CD14-positive monocyte (primary cell): ENCODE measurements around the gene ARHGEF40. TPM values are rescaled to one million over a fixed set of nuclear protein-coding genes. Genes with fewer than 3 reads are reported as not detected.

ENCODE experiments used
- DNase-seq, 3 donors: peaks; one replicate each; pipeline ENCODE4 v3.0.0-alpha.2; 2011 to 2022
- H2AFZ ChIP-seq: 2 replicates; pipeline ENCODE4 v1.6.0; 2012; ENCODE audit warnings: mild to moderate bottlenecking, low read depth, low read length, inconsistent platforms; ENCODE audit not compliant: insufficient read depth, poor library complexity, severe bottlenecking
- H3K27ac ChIP-seq, 2 donors: 1 replicate in 1 of 2; 2 replicates in 1 of 2; pipeline ENCODE4 v1.5.1; 2012 to 2013; ENCODE audit warnings: low read length in 2 of 2, control low read depth in 1 of 2, inconsistent platforms in 1 of 2, low read depth in 1 of 2, mild to moderate bottlenecking in 1 of 2
- H3K27me3 ChIP-seq, 2 donors: one replicate each; pipeline versions ENCODE4 v1.6.0 to v1.6.1; 2011 to 2013; ENCODE audit warnings: low read length in 2 of 2; ENCODE audit not compliant: control insufficient read depth in 2 of 2, insufficient read depth in 2 of 2
- H3K36me3 ChIP-seq, 2 donors: replicated peaks in 1 of 2; 1 replicate in 1 of 2; 2 replicates in 1 of 2; pipeline versions ENCODE4 v1.5.1 to v1.6.1; 2012 to 2013; ENCODE audit warnings: low read length in 2 of 2, control low read depth in 1 of 2, inconsistent platforms in 1 of 2, mild to moderate bottlenecking in 1 of 2; ENCODE audit not compliant: insufficient read depth in 2 of 2, control insufficient read depth in 1 of 2
- H3K4me1 ChIP-seq, 2 donors: 1 replicate in 1 of 2; 2 replicates in 1 of 2; pipeline versions ENCODE4 v1.5.1 to v1.6.1; 2012 to 2013; ENCODE audit warnings: low read length in 2 of 2, control low read depth in 1 of 2, inconsistent platforms in 1 of 2, mild to moderate bottlenecking in 1 of 2, moderate library complexity in 1 of 2; ENCODE audit not compliant: insufficient read depth in 2 of 2, control insufficient read depth in 1 of 2
- H3K4me2 ChIP-seq: replicated peaks from 2 replicates; pipeline ENCODE3; 2012; ENCODE audit warnings: low read length, moderate library complexity, mild to moderate bottlenecking; ENCODE audit not compliant: poor library complexity, severe bottlenecking; ENCODE audit errors: extremely low read depth
- H3K4me3 ChIP-seq, 3 experiments: fragments of 200-600 bp in 1 of 3; sonication (generic) in 1 of 3; replicated peaks in 1 of 3; 1 replicate in 2 of 3; 2 replicates in 1 of 3; pipeline ENCODE4 v1.5.1; 2011 to 2013; ENCODE audit warnings: low read length in 3 of 3, mild to moderate bottlenecking in 3 of 3, control low read depth in 2 of 3, low read depth in 2 of 3, inconsistent platforms in 1 of 3, moderate library complexity in 1 of 3
- H3K79me2 ChIP-seq: 2 replicates; pipeline ENCODE4 v1.6.0; 2012; ENCODE audit warnings: mild to moderate bottlenecking, control low read depth, inconsistent platforms, low read length, moderate library complexity; ENCODE audit not compliant: insufficient read depth
- H3K9ac ChIP-seq: 2 replicates; pipeline ENCODE4 v1.6.0; 2017; ENCODE audit warnings: low read length, mild to moderate bottlenecking; ENCODE audit not compliant: insufficient read depth, poor library complexity, severe bottlenecking
- H3K9me3 ChIP-seq, 2 donors: replicated peaks in 1 of 2; 1 replicate in 1 of 2; 2 replicates in 1 of 2; pipeline versions ENCODE4 v1.5.1 to v1.6.1; 2012 to 2013; ENCODE audit warnings: low read length in 2 of 2, control low read depth in 1 of 2; ENCODE audit not compliant: control insufficient read depth in 1 of 2, insufficient read depth in 1 of 2
- H4K20me1 ChIP-seq: 2 replicates; pipeline ENCODE4 v1.6.0; 2012; ENCODE audit warnings: mild to moderate bottlenecking, low read length, control low read depth, moderate library complexity; ENCODE audit not compliant: insufficient read depth
- H3K27ac Mint-ChIP-seq, 7 donors: one replicate each; pipeline ENCODE4 v1.8.0; 2020; ENCODE audit warnings: mild to moderate bottlenecking in 7 of 7, mixed read lengths in 7 of 7, moderate library complexity in 6 of 7, inconsistent platforms in 2 of 7
- H3K27me3 Mint-ChIP-seq, 3 donors: one replicate each; pipeline ENCODE4 v1.8.0; 2021 to 2022; ENCODE audit warnings: low read depth in 3 of 3, mild to moderate bottlenecking in 3 of 3, mixed read lengths in 3 of 3, moderate library complexity in 3 of 3, inconsistent platforms in 1 of 3
- H3K36me3 Mint-ChIP-seq, 2 donors: one replicate each; pipeline ENCODE4 v1.8.0; 2020; ENCODE audit warnings: mixed read lengths in 2 of 2, inconsistent platforms in 1 of 2, mild to moderate bottlenecking in 1 of 2
- H3K4me1 Mint-ChIP-seq: one replicate; pipeline ENCODE4 v1.8.0; 2020; ENCODE audit warnings: mild to moderate bottlenecking, mixed read lengths
- H3K4me3 Mint-ChIP-seq, 2 donors: one replicate each; pipeline ENCODE4 v1.8.0; 2020; ENCODE audit warnings: mild to moderate bottlenecking in 2 of 2, mixed read lengths in 2 of 2, moderate library complexity in 1 of 2
- H3K9me3 Mint-ChIP-seq, 7 donors: one replicate each; pipeline ENCODE4 v1.8.0; 2020 to 2022; ENCODE audit warnings: mixed read lengths in 7 of 7, mild to moderate bottlenecking in 6 of 7, moderate library complexity in 6 of 7, inconsistent platforms in 2 of 7
- WGBS: methylation state at CpG from one replicate; pipeline ENCODE4 v1.1.5; 2013; ENCODE audit warnings: missing lambda C conversion rate; ENCODE audit not compliant: insufficient coverage; 5-methylcytosine and 5-hydroxymethylcytosine counted together
- intact Hi-C, 2 donors: fragments of 100-400 bp; cut with micrococcal nuclease; formaldehyde crosslinking; loops; one replicate each; pipeline versions ENCODE4 v1.15.0 to v1.15.1; 2023
- polyA plus RNA-seq, 3 donors: library from polyadenylated mRNA; depleted of rRNA in 1 of 3; unstranded in 2 of 3; stranded (reverse) in 1 of 3; fragments of 300-500 nt in 2 of 3; fragments of >200 nt in 1 of 3; fragmentation: Illumina TruSeq in 2 of 3; gene quantifications; 1 replicate in 2 of 3; 2 replicates in 1 of 3; pipeline ENCODE4 v1.2.3, GENCODE V29; 2012 to 2021
- small RNA-seq: library from RNA; depleted of rRNA; stranded (forward); fragments of <200 nt; gene quantifications from one replicate; pipeline ENCODE3, GENCODE V24; 2012; ENCODE audit warnings: low read depth; ENCODE audit not compliant: insufficient read length
- TF ChIP-seq, protein P1 (sequence below): fragments of 200-600 bp; IDR thresholded peaks from one replicate; pipeline ENCODE4 v1.8.0; 2022; ENCODE audit warnings: antibody characterized with exemption, mild to moderate bottlenecking

Gene ARHGEF40
- polyA plus RNA-seq, 3 donors: 12.1 to 114 (median 15.3) TPM

DNA sequence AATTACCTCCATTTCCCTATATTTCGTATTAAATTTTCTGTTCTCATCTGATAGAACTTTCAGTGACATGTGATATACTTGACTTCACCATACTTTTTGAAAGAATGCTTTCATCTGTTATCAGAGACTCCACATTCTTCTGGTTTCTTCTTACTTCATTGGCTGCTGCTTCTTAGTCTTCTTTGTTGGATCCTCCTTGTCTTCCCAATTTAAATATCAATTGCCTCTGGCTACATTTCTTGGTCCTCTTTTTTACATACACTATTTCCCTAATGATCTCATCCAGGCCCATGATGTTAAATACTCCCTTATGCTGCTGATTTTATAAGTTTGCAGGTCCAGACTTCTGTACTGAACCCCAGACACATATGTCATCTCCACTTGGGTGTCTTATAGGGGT lies 63.8 kb downstream of the ARHGEF40 start:
- no peaks in the 10 kb centered on the region for H3K36me3 Mint-ChIP-seq
- Histone ChIP-seq H3K27ac (no peak overlapping the region), H3K9ac (no peak overlapping the region), H3K4me2 (no peak overlapping the region), H3K4me3 (no peak overlapping the region), H3K27me3 (no peaks in the 10 kb centered on the region), H2AFZ (no peak overlapping the region), H4K20me1 (no peaks in the 10 kb centered on the region), H3K79me2 (no peaks in the 10 kb centered on the region), H3K4me1 (no peaks in the 10 kb centered on the region), H3K9me3 (no peaks in the 10 kb centered on the region), H3K36me3 (no peaks in the 10 kb centered on the region)
- no peak overlapping the region for H3K4me3 Mint-ChIP-seq
- H3K4me1 Mint-ChIP-seq: peaks cover 3% of the 10 kb centered on the region
- TF ChIP-seq, protein P1, sequence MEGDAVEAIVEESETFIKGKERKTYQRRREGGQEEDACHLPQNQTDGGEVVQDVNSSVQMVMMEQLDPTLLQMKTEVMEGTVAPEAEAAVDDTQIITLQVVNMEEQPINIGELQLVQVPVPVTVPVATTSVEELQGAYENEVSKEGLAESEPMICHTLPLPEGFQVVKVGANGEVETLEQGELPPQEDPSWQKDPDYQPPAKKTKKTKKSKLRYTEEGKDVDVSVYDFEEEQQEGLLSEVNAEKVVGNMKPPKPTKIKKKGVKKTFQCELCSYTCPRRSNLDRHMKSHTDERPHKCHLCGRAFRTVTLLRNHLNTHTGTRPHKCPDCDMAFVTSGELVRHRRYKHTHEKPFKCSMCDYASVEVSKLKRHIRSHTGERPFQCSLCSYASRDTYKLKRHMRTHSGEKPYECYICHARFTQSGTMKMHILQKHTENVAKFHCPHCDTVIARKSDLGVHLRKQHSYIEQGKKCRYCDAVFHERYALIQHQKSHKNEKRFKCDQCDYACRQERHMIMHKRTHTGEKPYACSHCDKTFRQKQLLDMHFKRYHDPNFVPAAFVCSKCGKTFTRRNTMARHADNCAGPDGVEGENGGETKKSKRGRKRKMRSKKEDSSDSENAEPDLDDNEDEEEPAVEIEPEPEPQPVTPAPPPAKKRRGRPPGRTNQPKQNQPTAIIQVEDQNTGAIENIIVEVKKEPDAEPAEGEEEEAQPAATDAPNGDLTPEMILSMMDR: no peak
- no CpG with 5 or more reads among the region's 1 CpG for WGBS
- H3K9me3 Mint-ChIP-seq: peaks cover 0 to 11% (median 2%) of the 10 kb centered on the region in 7 donors
- intact Hi-C loops: no loop called here
- peaks cover 1 to 7% (median 3%) of the 10 kb centered on the region in 3 donors for H3K27me3 Mint-ChIP-seq
- H3K27ac Mint-ChIP-seq: no peak overlapping the region
- no peak for DNase-seq

DNA sequence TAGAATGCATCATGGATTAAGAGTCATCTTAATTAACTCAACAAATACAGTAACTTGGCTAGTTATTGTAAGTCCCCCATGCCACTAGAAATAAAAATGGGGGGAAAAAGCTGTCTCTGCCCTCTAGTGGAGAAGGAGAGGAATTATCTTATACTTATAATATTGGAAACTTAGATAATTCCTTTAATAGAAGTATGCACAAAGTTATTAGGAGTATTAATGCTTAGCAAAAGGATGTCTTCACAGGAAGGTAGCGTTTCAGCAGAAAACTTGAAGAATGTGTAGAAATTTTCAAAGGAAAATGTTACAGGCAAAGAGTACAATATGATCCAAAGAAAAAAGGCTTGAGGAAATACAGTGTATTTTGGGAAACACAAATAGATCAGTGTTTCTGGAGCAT lies 65.9 kb downstream of the ARHGEF40 start:
- WGBS: no CpG with 5 or more reads among the region's 1 CpG
- peak in 2 of 3 donors; percentile 3 to 11 for DNase-seq
- Histone ChIP-seq H4K20me1 (no peaks in the 10 kb centered on the region), H3K4me3 (no peak overlapping the region), H3K36me3 (no peaks in the 10 kb centered on the region), H3K4me2 (no peak overlapping the region), H3K27ac (no peak overlapping the region), H3K27me3 (no peaks in the 10 kb centered on the region), H2AFZ (no peak overlapping the region), H3K9me3 (no peaks in the 10 kb centered on the region), H3K9ac (no peak overlapping the region), H3K4me1 (no peaks in the 10 kb centered on the region), H3K79me2 (no peaks in the 10 kb centered on the region)
- H3K9me3 Mint-ChIP-seq: peaks cover 0 to 5% (median 0%) of the 10 kb centered on the region in 7 donors
- H3K27ac Mint-ChIP-seq: no peak overlapping the region
- no peaks in the 10 kb centered on the region for H3K36me3 Mint-ChIP-seq
- TF ChIP-seq, protein P1: peak; percentile 88
- no peak overlapping the region for H3K4me3 Mint-ChIP-seq
- H3K4me1 Mint-ChIP-seq: peaks cover 3% of the 10 kb centered on the region
- H3K27me3 Mint-ChIP-seq: peaks cover 2 to 4% (median 3%) of the 10 kb centered on the region in 3 donors
- intact Hi-C loops: no loop called here

Small RNA genes within 50 kb of the gene (small RNA-seq; reads per million reads assigned to genes)
- gene RNU6-252P: not detected

Other genes with a start within 250 kb of the ARHGEF40 start
- 10 to 100 TPM in 1 of 3 donors, 1 to 10 TPM in 2; 5.1 to 13.8 (median 8.4) TPM for gene RNASE3, start 178.9 kb upstream of the ARHGEF40 start, polyA plus RNA-seq
- 100 to 1,000 TPM; 100 to 483 (median 307) TPM for gene RNASE2, start 114.8 kb upstream of the ARHGEF40 start, polyA plus RNA-seq
- gene METTL17, start 80.3 kb upstream of the ARHGEF40 start, polyA plus RNA-seq: 100 to 1,000 TPM in 1 of 3 donors, 10 to 100 TPM in 2; 20.1 to 137 (median 21.1) TPM
- gene SLC39A2, start 71.0 kb upstream of the ARHGEF40 start, polyA plus RNA-seq: not detected
- 10 to 100 TPM in 2 of 3 donors, 1 to 10 TPM in 1; 6.8 to 11.7 (median 11.1) TPM for gene NDRG2, start 45.2 kb upstream of the ARHGEF40 start, polyA plus RNA-seq
- gene TPPP2, start 40.1 kb upstream of the ARHGEF40 start, polyA plus RNA-seq: not detected
- under 1 TPM in 1 of 3 donors, not detected in 2; 0.39 TPM for gene RNASE13, start 35.5 kb upstream of the ARHGEF40 start, polyA plus RNA-seq
- not detected for gene RNASE7, start 27.9 kb upstream of the ARHGEF40 start, polyA plus RNA-seq
- gene RNASE8, start 12.5 kb upstream of the ARHGEF40 start, polyA plus RNA-seq: not detected
- gene ZNF219, start 28.4 kb downstream of the ARHGEF40 start, polyA plus RNA-seq: 1 to 10 TPM in 1 of 3 donors, under 1 TPM in 2; 0.49 to 7.2 (median 0.68) TPM
- under 1 TPM in 1 of 3 donors, not detected in 2; 0.05 TPM for gene TMEM253, start 30.8 kb downstream of the ARHGEF40 start, polyA plus RNA-seq
- gene OR5AU1, start 85.8 kb downstream of the ARHGEF40 start, polyA plus RNA-seq: not detected
- 100 to 1,000 TPM; 391 to 609 (median 580) TPM for gene HNRNPC, start 199.1 kb downstream of the ARHGEF40 start, polyA plus RNA-seq
- gene RPGRIP1, start 209.8 kb downstream of the ARHGEF40 start, polyA plus RNA-seq: 10 to 100 TPM in 1 of 3 donors, 1 to 10 TPM in 2; 4.7 to 10.4 (median 7.4) TPM